ENCODE measurements around the gene EMID1.
"Not testable (repeated sequence)": the region's sequence is repeated elsewhere in the genome, so short reads cannot be mapped to it uniquely, and the experiment has no call there.

The EMID1 gene

DNA sequence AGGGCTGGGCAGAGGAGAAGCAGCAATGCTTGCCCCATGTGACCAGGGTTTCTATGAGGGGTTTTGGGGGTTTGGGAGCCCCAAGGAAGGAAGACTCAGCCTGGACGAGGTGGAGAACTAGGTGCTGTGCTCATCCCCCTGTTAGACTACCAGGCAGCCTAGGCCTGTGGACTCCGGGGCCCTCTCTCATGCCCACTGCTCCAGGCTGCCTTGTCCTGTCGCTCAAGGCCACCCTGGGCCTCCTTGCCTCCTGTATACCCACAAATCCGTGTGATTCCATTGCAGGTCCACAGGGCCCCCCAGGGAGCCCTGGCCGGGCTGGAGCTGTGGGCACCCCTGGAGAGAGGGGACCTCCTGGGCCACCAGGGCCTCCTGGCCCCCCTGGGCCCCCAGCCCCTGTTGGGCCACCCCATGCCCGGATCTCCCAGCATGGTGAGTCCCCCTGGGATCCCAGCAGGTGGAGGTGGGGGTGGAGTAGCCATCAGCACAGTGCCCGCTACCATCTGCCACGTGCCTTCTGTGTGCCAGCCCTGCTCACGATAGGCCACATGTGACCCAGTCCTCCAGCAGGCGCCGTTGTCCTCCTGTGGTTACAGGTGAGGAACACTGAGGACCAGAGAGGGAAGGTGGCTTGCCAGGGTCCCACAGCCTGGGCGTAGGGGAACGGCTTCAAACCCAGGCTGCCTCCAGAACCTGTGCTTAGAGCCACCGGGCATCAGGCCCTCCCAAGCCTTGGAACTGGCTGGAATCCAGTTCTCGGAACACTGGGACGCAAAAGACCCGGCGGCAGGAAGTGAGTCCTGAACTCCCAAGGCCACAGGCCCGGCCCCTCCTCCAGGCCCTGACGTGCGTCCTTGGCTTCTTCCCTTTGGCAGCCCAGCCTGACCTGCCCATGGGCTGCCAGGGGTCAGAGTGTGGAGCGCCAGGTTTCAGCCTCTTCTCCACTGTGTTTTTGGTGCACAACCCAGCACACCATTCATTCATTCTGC, 26.6 kb downstream of the EMID1 start:
- DNase-seq (ENCODE audit: low read depth) = no peak

DNA sequence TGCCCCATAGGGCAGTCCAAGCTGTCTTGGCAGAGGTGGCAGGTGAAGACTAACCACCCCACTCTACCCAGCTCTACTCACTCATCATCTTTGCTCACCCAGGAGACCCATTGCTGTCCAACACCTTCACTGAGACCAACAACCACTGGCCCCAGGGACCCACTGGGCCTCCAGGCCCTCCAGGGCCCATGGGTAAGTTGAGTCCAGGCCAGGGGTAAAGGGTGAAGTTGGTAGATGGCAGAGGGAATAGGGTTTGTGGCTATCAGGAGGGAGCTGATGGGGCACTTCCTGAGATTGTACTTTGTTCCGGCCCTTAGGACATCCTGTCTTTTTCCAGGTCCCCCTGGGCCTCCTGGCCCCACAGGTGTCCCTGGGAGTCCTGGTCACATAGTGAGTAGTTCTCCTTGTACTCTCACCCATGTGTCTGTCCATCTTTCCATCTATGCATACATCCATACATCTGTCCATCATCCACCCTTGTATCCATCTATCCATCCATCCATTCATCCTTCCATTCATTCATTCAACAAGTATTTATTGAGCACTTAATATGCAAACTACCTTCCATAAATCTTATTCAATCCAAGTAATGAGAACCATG, 27.7 kb downstream of the EMID1 start:
- DNase-seq (ENCODE audit: low read depth) = no peak

- not testable (repeated sequence) for DNase-seq (ENCODE audit: low read depth)
Observed at GRCh38 chr22:29240481-29240880, 34.8 kb downstream of the EMID1 start.

DNA sequence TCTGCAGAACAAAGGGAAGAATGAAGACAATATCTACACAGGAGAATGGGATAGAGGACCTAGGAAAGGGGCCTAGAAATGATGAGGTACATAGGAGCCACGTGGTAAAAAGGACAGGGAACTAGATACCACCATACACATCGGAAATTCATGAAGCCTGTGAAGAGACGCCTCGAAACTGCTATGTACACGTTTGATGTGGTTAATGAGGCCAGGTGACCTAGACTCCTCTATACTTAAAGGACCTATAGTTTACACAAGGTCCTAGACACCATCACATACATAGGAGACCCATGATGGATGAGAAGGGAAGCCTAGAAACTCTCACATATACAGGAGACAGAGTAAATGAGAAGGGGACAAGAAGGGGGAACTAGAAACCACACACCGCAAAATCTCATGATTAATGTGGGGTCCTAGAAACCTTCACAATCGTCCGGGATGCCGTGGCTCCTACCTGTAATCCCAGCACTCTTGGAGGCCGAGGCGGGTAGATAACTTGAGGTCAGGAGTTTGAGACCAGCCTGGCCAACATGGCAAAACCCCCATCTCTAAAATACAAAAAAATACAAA, 38.3 kb downstream of the EMID1 start:
- no peak for DNase-seq (ENCODE audit: low read depth)

- no peak for DNase-seq (ENCODE audit: low read depth)
Observed at GRCh38 chr22:29244785-29245625, 39.3 kb downstream of the EMID1 start.

- peak; percentile 45 for DNase-seq (ENCODE audit: low read depth)
Observed at GRCh38 chr22:29245626-29246385, 40.1 kb downstream of the EMID1 start.

- not testable (repeated sequence) for DNase-seq (ENCODE audit: low read depth)
Observed at GRCh38 chr22:29247891-29248290, 42.2 kb downstream of the EMID1 start.

- no peak for DNase-seq (ENCODE audit: low read depth)
Observed at GRCh38 chr22:29251265-29251664, 45.6 kb downstream of the EMID1 start.

DNA sequence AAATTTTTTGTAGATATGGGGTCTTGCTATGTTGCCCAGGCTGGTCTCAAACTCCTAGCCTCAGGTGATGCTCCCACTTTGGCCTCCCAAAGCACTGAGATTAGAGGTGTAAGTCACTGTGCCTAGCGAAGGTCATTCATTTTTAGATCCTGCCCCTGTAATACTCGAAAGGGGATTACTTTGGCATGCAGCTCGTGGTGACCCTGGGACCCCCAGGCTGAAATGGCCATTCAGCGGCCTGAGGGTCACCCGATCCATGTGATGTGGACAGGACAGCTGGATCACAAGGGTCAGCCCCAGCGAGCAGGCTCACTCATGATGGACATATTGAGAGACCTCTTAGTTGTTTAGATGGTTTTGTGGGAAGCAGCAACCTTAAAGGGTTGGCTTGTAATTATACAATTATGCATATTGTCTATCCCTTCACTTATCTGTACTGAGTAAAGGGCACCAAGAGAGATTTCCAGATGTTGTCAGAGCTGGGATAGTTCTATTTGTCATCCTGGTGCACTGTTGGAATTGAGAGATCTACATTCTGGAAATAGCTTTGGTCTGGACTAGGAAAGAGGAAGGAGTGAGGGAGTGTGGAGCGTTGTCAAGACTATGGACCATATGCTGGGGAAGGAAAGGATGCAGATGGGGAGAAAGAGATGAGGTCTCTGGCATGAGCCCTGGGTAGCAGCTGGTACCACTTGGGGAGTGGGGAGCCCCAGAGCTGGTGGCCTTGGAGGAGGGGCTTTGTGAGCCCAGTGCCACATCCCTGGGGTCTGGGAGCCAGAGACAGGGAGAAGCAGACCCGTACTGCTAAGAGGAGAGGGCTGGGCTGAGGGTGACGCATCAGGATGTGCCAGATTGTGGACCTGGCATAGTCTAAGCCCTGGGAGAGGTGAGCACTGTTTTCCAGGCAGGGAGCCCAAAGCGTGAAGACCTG, 46.5 kb downstream of the EMID1 start:
- no peak for DNase-seq (ENCODE audit: low read depth)

GRCh38 chr22:29253561-29254285, 48.0 kb downstream of the EMID1 start:
- no peak for DNase-seq (ENCODE audit: low read depth)

GRCh38 chr22:29254286-29254660, 48.6 kb downstream of the EMID1 start:
- no peak for DNase-seq (ENCODE audit: low read depth)

DNA sequence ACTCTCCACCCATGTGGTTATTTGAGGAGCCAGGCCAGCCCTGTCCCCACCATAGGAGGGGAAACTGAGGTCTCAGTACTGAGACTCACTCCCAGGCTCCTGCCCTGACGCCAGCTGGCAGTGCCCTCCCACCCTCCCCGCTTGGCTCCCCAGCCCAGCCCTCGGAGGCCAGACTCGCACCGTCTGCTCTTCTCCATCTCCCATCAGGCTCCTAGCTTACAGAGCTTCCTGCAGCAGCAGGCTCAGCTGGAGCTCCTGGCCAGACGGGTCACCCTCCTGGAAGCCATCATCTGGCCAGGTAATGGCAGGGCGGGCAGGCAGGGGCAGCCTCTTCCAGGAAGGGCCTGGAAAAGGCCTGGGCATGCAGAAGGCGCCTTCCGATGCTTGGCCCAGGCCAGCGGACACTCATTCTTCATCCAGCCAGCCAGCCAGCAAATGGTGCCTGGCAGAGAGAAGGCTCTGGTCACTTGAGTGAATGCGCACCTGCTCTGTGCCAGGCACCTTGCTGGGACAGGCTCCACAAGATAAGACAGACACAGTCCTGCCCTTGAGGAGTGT, 49.4 kb downstream of the EMID1 start:
- no peak for DNase-seq (ENCODE audit: low read depth)

GRCh38 chr22:29256606-29257325, 51.1 kb downstream of the EMID1 start:
- no peak for DNase-seq (ENCODE audit: low read depth)

DNA sequence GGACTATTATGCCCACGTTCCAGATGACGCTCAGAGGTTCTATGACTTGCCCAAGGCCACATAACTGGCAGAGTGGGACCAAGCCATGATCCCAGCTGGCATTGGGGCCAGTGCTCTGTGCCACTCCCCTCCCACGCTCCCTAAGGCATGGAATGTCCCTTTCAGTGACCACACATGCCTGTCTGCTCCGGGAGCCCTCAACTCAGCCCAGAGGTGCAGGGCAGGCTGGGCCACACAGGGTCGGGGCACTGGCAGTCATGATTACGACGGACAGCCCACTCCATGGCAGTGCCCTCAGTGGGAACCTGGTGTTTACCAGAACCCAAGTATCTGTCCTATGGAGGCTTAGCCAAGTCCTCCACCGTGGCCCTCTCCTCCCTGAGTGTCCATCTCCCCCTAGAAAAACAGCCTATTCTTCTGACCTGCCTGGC, 52.1 kb downstream of the EMID1 start:
- DNase-seq (ENCODE audit: low read depth) = no peak

DNA sequence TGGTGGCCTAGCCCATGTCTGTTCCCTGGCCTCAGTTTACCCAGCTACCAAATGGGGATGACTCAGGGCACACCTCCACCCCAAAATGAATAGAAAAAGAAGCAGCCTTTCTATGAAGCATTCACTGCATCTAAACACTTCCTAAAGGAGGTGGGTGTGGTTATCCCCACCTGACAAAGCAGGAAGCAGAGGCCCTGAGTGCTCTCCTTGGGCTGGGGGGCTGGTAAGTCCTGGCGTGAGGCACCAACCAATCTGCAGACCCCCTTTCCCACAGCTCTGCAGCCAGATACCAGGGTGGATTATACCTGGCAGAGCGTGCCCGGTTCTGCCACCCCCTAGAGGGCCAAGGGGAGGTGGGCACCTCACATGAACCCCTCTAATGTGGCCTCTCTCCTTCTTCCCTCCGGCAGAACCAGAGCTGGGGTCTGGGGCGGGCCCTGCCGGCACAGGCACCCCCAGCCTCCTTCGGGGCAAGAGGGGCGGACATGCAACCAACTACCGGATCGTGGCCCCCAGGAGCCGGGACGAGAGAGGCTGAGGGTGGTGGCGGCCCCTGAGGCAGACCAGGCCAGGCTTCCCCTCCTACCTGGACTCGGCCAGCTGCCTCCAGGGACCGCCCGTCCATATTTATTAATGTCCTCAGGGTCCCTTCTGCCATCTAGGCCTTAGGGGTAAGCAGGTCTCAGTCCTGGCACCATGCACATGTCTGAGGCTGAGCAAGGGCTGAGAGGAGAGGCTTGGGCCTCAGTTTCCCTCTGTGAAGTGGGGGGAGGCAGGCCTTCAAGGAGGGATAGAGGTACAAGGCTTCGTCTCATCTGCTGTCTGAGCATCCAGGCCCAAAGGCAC, 52.9 kb downstream of the EMID1 start:
- no peak for DNase-seq (ENCODE audit: low read depth)

DNA sequence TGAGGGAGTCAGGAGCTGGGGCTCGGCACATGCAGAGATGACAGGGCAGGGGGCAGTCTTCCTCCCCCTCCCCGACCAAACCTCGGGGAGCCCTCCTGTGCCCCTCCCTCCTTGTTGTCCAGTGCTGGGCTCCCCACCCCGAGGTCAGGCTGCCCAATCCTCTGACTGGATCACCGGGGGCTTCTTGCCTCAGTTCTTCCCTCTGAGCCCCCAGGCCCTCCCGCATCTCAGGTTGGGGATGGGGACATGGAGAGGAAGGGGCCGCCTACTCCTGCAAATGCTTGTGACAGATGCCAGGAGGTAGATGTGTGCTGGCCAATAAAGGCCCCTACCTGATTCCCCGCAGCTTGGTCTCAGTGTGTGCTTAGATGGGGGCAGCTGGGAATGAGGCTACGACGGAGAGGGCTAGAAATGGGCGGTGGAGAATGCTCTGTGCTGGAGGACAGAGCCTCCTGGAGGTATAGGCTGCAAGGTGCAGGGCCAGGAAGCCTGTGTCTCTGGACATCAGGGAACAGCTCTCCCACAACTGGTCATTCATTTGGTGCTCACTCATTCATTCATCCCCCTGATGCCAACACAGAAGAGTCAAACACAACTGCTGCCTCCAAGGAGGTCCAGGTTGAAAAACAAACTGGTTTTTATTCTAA, 53.7 kb downstream of the EMID1 start:
- DNase-seq (ENCODE audit: low read depth) = no peak

DNA sequence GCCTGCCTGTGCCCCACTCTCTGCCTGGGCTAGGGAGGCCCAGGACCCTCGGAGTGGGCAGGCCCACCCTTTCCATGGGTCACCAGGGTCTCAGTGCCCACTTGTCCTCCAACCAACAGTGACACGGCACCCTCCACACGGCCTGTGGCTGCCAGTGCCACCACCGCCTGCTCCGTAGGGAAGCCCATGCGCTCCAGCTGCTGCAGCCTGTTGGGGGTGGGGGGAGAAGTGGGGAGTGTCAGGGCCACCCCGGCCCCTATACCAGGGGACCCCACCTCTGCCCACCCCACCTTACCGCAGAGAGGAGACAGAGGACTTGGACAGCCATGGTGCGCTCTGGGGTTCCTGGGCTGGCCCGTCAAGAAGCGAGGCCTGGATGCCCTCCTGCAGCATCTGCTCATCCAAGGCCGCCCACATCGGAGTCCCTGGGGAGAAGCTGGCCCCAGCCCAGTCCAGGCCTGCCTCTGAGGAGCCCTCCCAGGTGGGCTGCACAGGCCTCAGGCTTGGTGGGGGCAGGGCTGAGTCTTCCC, 54.4 kb downstream of the EMID1 start:
- no peak for DNase-seq (ENCODE audit: low read depth)
